K562 (cell line): Measurements from ENCODE around the gene FGD6. TPM values are rescaled to one million over a fixed set of nuclear protein-coding genes. Genes with fewer than 3 reads are reported as not detected.

ENCODE experiments used
- AFF1 ChIP-seq, 2 experiments: fragments of 450-650 bp; IDR thresholded peaks; 2 replicates each; pipeline ENCODE4 v1.6.1; 2018; ENCODE audit warnings: mild to moderate bottlenecking in 2 of 2, low read depth in 1 of 2; ENCODE audit not compliant: partially characterized antibody in 2 of 2
- ARID1B ChIP-seq: fragments of 450-650 bp; IDR thresholded peaks from 2 replicates; pipeline ENCODE4 v1.6.1; 2016; ENCODE audit warnings: antibody characterized with exemption, mild to moderate bottlenecking, inconsistent platforms
- ARID3A ChIP-seq: IDR thresholded peaks from 2 replicates; pipeline ENCODE4 v1.6.1; 2012; ENCODE audit warnings: low read depth, low read length, improper control_type of control experiment, borderline replicate concordance
- ATF7 ChIP-seq: fragments of 450-650 bp; IDR thresholded peaks from 2 replicates; pipeline ENCODE4 v1.7.1; 2014; ENCODE audit warnings: mild to moderate bottlenecking, moderate library complexity
- CBX3 ChIP-seq, 2 experiments: IDR thresholded peaks; 1 replicate in 1 of 2; 2 replicates in 1 of 2; pipeline ENCODE4 v1.6.1; 2012; ENCODE audit warnings: inconsistent platforms in 2 of 2, low read length in 2 of 2, borderline replicate concordance in 1 of 2, control low read depth in 1 of 2
- DPF2 ChIP-seq: fragments of 450-650 bp; IDR thresholded peaks from 2 replicates; pipeline ENCODE4 v1.6.1; 2016
- ETV5 ChIP-seq: sonication (generic); formaldehyde crosslinking; IDR thresholded peaks from 2 replicates; pipeline ENCODE4 v1.4.0; 2020; ENCODE audit warnings: low read depth, mild to moderate bottlenecking, missing genetic modification reagents
- FOXK2 ChIP-seq, 2 experiments: fragments of 450-650 bp; IDR thresholded peaks in 1 of 2; conservative IDR thresholded peaks in 1 of 2; 2 replicates each; pipeline ENCODE4 v1.6.1; 2016; ENCODE audit warnings: low read depth in 2 of 2, mild to moderate bottlenecking in 1 of 2
- HDAC2 ChIP-seq: fragments of 450-650 bp; IDR thresholded peaks from 2 replicates; pipeline ENCODE4 v1.6.1; 2016; ENCODE audit warnings: mild to moderate bottlenecking
- MBD2 ChIP-seq: sonication (generic); IDR thresholded peaks from 2 replicates; pipeline ENCODE4 v1.6.1; 2016; ENCODE audit warnings: low read depth, borderline replicate concordance
- MED1 ChIP-seq: sonication (generic); formaldehyde crosslinking; IDR thresholded peaks from 2 replicates; pipeline ENCODE4 v1.8.1; 2023; ENCODE audit warnings: missing genetic modification reagents, borderline replicate concordance
- NUFIP1 ChIP-seq: fragments of 450-650 bp; IDR thresholded peaks from 2 replicates; pipeline ENCODE4 v1.6.1; 2018; ENCODE audit not compliant: partially characterized antibody
- PTBP1 ChIP-seq: fragments of 200-400 bp; formaldehyde crosslinking; IDR thresholded peaks from 2 replicates; pipeline ENCODE4 v1.6.1; 2017; ENCODE audit warnings: low read depth, low read length
- SAFB ChIP-seq: fragments of 200-400 bp; formaldehyde crosslinking; IDR thresholded peaks from 2 replicates; pipeline ENCODE4 v1.6.1; 2017; ENCODE audit warnings: low read depth, low read length, borderline replicate concordance
- SLC30A9 ChIP-seq: fragments of 250-450 bp; sonication (Bioruptor Pico); IDR thresholded peaks from 2 replicates; pipeline ENCODE4 v1.8.0; 2022; ENCODE audit warnings: mild to moderate bottlenecking, moderate library complexity
- SMAD4 ChIP-seq: fragments of 250-450 bp; sonication (Bioruptor Pico); conservative IDR thresholded peaks from 2 replicates; pipeline ENCODE4 v1.8.0; 2021; ENCODE audit warnings: inconsistent platforms, mild to moderate bottlenecking, moderate library complexity
- SMARCE1 ChIP-seq: fragments of 450-650 bp; IDR thresholded peaks from 2 replicates; pipeline ENCODE4 v1.7.1; 2016; ENCODE audit warnings: mild to moderate bottlenecking
- SPI1 ChIP-seq: IDR thresholded peaks from 2 replicates; pipeline ENCODE4 v1.6.1; 2011; ENCODE audit warnings: low read depth, low read length, control low read depth, borderline replicate concordance
- TAL1 ChIP-seq: fragments of 450-650 bp; IDR thresholded peaks from 2 replicates; pipeline ENCODE4 v1.6.1; 2016; ENCODE audit warnings: mild to moderate bottlenecking
- ZNF184 ChIP-seq: sonication (generic); formaldehyde crosslinking; IDR thresholded peaks from 2 replicates; pipeline ENCODE4 v1.5.0; 2020; ENCODE audit warnings: missing genetic modification reagents
- ZNF445 ChIP-seq: fragments of 250-450 bp; sonication (Bioruptor Pico); IDR thresholded peaks from 2 replicates; pipeline ENCODE4 v1.4.0; 2020; ENCODE audit warnings: low read depth, mild to moderate bottlenecking, moderate library complexity
- ZNF518B ChIP-seq: fragments of 250-450 bp; sonication (Bioruptor Pico); IDR thresholded peaks from 2 replicates; pipeline ENCODE4 v1.5.0; 2021; ENCODE audit warnings: mild to moderate bottlenecking, moderate library complexity
- polyA plus RNA-seq, 8 experiments: library from polyadenylated mRNA; depleted of rRNA in 4 of 8; stranded (reverse) in 5 of 8; unstranded in 3 of 8; fragments of >200 nt; fragmentation: Nextera tagmentation in 2 of 8; fragmentation: Illumina TruSeq in 1 of 8; extraction: Ambion mirVana in 2 of 8; extraction: Trizol in 1 of 8; gene quantifications; 2 replicates each; pipeline versions ENCODE4 v1.2.1 to v1.2.3, GENCODE V29; 2011 to 2014; ENCODE audit warnings: inconsistent platforms in 1 of 8, missing spikeins in 1 of 8
- total RNA-seq, 7 experiments: library from RNA; depleted of rRNA in 6 of 7; stranded (reverse); fragments of >200 nt in 6 of 7; fragmentation: Illumina TruSeq in 2 of 7; extraction: Trizol in 2 of 7; gene quantifications; 2 replicates each; pipeline versions ENCODE4 v1.2.1 to v1.2.3, GENCODE V29; 2011 to 2021; ENCODE audit warnings: low replicate concordance in 1 of 7

Gene FGD6
- total and polyA plus RNA-seq, 9 of the 15 experiments (the other 6 are each of a cell fraction or from before 2014, with no cell fraction given) = 1.5 to 11.1 (median 5.8) TPM

GRCh38 chr12:95169368-95169767, 47.9 kb downstream of the FGD6 start (continued):
- TF ChIP-seq ARID3A (peak; percentile 76; the same call in 1 of the 2 replicates), PTBP1 (no peak), ATF7 (no peak), SPI1 (no peak), FOXK2 (conservative IDR thresholded peaks at IDR 0.05 in 1 of 2, IDR thresholded peaks at IDR 0.05 in 1 of 2; ENCODE audit: low read depth in 2 of 2) (no peak), SAFB (no peak), SLC30A9 (CRISPR knock-in tag) (no peak), SMAD4 (CRISPR knock-in tag) (0 out of 2 replicates have a peak, but pooled peaks have one; percentile 45), NUFIP1 (no peak), SMARCE1 (peak; percentile 75), CBX3 (IDR thresholded peaks at IDR 0.05; ENCODE audit: borderline replicate concordance in 1 of 2, low read length in 2 of 2) (peak in 1 of 2 experiments; percentile 31; a peak in 1 of 3 replicates), TAL1 (peak; percentile 47; the same call in 1 of the 2 replicates), ZNF184 (CRISPR knock-in tag) (no peak), HDAC2 (0 out of 2 replicates have a peak, but pooled peaks have one; percentile 21), ARID1B (peak; percentile 82), ZNF445 (CRISPR knock-in tag) (peak; percentile 93), ETV5 (CRISPR knock-in tag) (peak; percentile 59; the same call in 1 of the 2 replicates), DPF2 (peak; percentile 87), MBD2 (0 out of 2 replicates have a peak, but pooled peaks have one; percentile 38), ZNF518B (CRISPR knock-in tag) (no peak), MED1 (CRISPR knock-in tag) (no peak), AFF1 (IDR thresholded peaks at IDR 0.05; ENCODE audit: low read depth in 1 of 2, partially characterized antibody in 2 of 2) (no peak)
